Measurements from ENCODE around the gene EEF1AKMT3.

DNA sequence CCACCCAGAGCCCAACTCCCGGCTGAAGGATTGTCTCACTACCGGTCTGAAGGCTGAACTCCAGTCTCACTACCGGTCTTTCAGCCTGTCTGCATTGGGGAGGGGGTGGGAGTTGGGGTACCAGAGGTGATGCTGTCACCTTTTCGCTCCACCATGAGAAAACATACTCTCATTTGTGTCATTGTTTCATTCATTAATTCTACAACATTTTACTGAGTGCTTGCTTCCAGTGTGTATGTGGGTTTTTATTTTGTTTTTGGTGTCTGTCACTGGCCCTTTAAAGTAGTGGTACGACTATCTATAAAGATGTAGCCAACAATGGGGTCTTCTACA is 19.8 kb upstream of the EEF1AKMT3 start:
- TF ChIP-seq POLR2A (IDR thresholded peaks at IDR 0.05) (no peak), POLR2AphosphoS5 (IDR thresholded peaks at IDR 0.05) (no peak), EP300 (IDR thresholded peaks at IDR 0.05) (no peak)
- TF ChIP-seq, protein P1, sequence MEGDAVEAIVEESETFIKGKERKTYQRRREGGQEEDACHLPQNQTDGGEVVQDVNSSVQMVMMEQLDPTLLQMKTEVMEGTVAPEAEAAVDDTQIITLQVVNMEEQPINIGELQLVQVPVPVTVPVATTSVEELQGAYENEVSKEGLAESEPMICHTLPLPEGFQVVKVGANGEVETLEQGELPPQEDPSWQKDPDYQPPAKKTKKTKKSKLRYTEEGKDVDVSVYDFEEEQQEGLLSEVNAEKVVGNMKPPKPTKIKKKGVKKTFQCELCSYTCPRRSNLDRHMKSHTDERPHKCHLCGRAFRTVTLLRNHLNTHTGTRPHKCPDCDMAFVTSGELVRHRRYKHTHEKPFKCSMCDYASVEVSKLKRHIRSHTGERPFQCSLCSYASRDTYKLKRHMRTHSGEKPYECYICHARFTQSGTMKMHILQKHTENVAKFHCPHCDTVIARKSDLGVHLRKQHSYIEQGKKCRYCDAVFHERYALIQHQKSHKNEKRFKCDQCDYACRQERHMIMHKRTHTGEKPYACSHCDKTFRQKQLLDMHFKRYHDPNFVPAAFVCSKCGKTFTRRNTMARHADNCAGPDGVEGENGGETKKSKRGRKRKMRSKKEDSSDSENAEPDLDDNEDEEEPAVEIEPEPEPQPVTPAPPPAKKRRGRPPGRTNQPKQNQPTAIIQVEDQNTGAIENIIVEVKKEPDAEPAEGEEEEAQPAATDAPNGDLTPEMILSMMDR (IDR thresholded peaks at IDR 0.05): no peak

All from sigmoid colon (tissue), 4 donors.